Left ventricle myocardium superior (tissue), 1 donor: ENCODE measurements around the gene PANX2. TPM values are rescaled to one million over a fixed set of nuclear protein-coding genes. Genes with fewer than 3 reads are reported as not detected.

Source experiments
- ATAC-seq: fragments of 200-7000 bp; cut with Tn5 transposase; one replicate; pipeline ENCODE4 v1.9.1; 2020; ENCODE audit warnings: mild to moderate bottlenecking, moderate library complexity
- DNase-seq: peaks from one replicate; pipeline ENCODE4 v3.0.0-alpha.2; 2020
- intact Hi-C: fragments of 100-400 bp; cut with micrococcal nuclease; formaldehyde crosslinking; loops from one replicate; pipeline ENCODE4 v1.11.0; 2022
- total RNA-seq: library from RNA; stranded (reverse); fragmentation: NEBNext Ultra II Directional; extraction: Animal tissue kit (Norgen Biotek cat#: 25700); gene quantifications from one replicate; pipeline ENCODE4 v1.2.1, GENCODE V29; 2021
- donor health status: DM: no; HTN: yes; CAD: no; lungs with severe emphysema.

PANX2 gene
- total RNA-seq, 1 donor from 2014 or later: 0.40 TPM

DNA sequence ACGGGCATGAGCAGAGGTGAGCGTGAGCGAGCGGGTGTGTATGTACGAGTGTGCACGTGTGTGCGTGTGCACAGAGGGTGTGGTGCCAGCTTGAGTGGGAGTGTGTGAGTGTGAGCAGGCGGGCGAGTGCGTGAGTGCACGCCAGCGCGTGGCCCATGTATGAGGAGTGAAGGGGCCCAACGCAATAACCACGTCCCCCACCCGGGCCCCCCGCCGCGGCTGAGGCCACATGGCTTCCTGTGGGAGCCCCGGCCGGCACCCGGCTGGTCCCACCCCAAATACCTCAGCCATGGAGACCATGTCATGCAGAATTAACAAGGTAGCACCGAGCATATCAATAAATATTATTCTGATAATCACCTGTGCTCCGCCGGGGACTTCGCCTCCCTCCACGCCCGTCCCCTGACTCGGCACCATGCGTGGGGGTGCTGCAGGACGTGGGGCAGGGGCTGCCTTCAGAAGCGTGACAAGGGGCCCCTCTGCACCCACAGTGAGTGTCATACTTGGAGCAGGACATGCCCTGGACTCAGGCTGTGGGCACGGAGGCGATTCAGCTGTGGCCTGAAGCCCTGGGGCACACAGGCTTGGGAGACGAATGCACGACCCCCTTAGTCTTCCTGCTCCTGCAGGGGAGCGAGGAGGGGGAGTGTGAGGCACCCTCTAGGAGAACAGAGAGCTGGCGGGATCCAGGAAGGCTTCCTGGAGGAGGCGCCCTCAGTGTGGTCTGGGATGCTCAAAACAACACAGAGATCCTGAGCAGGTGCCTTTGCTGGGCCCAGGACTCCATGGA is 9.6 kb downstream of the PANX2 start:
- intact Hi-C loops: no loop called here
- ATAC-seq (no peak), DNase-seq (peak; percentile 19)

GRCh38 chr22:50180727-50181521 is 10.4 kb downstream of the PANX2 start:
- intact Hi-C loops: no loop called here
- ATAC-seq (no peak), DNase-seq (peak; percentile 29)

- peak; percentile 47 for DNase-seq
- intact Hi-C loops: no loop called here
- peak; percentile 4 for ATAC-seq
These were observed 11.9 kb downstream of the PANX2 start for GRCh38 chr22:50182176-50183081.

- ATAC-seq (no peak), DNase-seq (peak; percentile 27)
- intact Hi-C loops: no loop called here
These were observed 12.8 kb downstream of the PANX2 start for GRCh38 chr22:50183141-50183971.

DNA sequence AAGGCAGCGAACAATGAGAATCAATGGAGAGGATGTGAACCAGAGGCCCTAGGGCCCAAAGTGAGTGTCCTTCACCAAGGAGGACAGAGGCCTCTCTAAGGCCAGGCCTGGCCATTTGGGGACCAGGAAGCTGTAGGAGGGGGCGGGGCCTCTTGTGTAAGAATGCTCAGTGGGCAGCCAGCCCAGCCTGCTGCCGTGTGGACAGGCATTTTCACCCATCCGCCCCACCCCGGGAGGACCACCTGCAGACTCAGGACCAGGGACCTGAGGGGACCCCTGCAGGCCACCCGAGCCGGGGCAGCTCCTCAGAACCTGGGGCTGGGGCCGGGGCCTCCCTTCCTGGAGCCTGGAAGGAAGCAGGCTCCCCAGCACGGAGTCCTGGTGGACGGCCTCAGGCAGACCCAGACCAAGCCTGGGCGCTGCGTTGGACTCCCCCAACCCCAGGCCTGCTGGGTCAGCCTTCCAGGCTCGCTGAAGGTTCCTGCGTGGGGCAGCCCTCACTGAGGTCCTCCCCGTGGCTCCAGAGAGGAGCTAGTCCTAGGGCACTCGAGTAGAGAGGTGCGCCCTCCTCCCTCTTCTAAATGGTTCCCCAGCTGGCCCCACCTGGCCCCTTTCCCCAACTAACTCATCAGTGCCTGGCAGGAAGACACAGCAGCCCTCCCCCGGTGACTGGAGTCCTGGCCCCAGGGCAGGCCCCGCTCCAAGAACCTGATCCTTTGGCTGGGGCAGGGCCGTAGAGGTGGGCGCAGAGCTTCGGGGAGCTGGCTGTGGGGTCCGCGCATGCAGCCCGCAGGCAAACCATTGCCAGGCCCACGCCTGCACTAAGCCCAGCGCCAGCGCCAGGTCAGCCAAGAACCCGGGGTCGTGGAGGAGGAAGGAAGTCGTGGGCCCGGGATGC is 13.7 kb downstream of the PANX2 start:
- ATAC-seq (peak; percentile 53), DNase-seq (peak; percentile 89)
- intact Hi-C loops: no loop called here

DNA sequence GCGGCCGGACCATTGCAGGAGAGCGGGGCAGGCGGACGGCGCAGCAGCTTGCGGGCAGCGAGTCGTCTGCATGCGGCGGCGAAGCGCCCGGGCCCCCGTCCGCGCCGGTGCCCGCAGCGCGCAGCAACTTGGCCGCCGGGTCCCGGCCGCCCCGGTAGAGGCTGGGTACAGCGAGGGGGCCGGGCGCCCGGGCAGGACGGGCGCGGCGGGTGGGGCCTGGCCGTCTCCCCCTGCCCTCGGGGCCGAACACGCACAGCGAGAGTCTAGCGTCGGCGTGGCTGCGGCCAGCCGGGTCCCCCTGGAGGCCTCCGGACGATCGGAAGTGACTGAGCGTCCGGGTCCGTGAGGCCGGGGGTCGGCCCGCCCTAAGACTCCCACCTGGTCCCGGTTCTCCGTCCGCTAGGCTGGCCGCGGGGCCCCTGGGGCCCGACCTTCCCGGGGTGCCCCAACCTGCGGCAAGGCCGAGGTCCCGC is 14.4 kb downstream of the PANX2 start:
- intact Hi-C loops: no loop called here
- DNase-seq: peak; percentile 52

GRCh38 chr22:50185375-50186087 is 15.0 kb downstream of the PANX2 start, which contains the start of gene TRABD:
Gene TRABD (plus strand): TSS chr22:50185913. CDS start chr22:50193061, 7,148 bp downstream.
- peak; percentile 94 for DNase-seq
- intact Hi-C loops: no loop called here
- ATAC-seq: peak; percentile 79

More for the DNA sequence above, 14.4 kb downstream of the PANX2 start:
- peak; percentile 3 for ATAC-seq

DNA sequence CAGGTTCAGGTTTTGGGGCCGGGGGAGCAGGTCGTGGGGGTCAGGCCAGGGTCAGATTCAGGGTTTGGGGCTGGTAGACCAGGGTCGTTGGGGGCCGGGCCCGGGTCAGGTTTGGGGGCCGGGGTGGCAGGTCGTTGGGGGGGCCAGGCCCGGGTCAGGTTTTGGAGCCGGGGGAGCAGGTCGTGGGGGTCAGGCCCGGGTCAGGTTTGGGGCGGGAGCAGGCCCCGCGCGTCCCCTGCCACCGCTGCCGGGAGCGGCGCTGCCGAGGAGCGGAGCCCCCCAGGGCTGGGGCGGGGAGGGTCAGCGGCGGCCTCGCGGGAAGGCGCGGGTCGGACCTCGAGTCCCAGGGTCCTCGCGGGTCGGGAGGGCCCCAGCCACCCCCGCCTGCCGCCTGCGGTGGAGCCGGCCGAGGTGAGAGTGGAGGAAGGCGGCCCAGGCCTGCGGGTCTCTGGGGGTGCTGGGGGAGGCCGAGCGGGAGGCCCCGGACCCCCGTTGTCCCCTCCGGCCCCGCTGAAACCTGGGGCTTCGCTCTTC is 15.7 kb downstream of the PANX2 start:
- intact Hi-C loops: no loop called here
- peak; percentile 48 for DNase-seq
- no peak for ATAC-seq

DNA sequence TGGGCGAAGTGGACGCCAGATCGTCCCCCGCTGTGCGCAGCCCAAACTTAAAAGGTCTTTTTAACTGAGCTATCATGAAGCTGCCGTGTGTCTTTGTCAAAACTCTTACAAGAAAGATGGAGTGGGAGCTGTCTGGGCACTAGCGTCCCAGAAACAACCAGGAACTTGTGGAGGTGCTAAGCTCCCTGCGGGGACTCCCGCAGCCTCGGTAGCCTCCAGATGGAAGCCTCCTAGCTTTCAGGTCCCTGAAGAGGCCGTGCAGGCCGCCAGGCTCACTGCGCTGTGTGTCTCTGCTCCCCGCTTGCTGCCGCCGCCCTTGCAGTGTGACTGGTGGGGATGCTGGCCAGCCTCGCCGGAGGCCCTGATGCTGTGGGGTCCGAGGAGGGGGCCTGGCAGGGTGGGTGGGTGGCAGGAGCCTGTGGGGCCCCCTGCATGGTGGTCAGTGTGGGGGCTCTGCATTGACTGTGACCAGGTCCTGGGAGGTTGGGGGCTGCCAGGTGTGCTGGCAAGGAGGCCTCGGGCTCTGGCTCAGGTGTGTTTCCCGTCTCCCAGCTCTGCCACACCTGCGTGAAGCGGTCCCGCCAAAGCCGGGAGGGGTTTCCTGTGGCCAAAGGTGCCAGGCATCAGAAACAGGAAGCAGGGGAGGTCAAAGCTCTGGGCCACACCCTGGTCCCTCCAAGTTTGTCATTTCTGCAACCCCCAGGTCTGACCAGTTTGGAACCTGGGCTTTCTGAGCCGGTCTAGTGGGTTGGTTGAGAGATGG is 16.4 kb downstream of the PANX2 start:
- intact Hi-C loops: no loop called here
- ATAC-seq (no peak), DNase-seq (peak; percentile 38)

DNA sequence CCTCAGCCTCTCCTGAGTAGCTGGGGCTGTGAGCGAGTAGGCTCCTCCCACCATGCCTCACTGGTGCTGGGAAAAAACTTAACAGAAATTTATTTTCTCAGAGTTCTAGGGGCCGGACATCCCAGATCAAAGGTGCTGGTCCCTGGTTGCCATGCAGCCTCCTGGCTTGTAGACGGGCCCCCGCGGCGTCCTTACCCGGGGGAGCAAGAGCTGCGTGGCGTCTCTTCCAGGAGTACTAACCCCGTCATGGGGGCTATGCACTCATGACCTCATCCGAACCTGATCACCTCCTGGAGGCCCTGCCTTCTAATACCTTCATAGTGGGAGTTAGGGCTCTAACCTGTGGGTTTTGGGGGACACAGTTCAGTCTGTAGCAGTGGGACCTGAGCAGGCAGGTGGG is 17.8 kb downstream of the PANX2 start:
- ATAC-seq (no peak), DNase-seq (peak; percentile 23)
- intact Hi-C loops: no loop called here

GRCh38 chr22:50189184-50189848 is 18.8 kb downstream of the PANX2 start:
- intact Hi-C loops: no loop called here
- DNase-seq (peak; percentile 64), ATAC-seq (no peak)

GRCh38 chr22:50189849-50190181 is 19.3 kb downstream of the PANX2 start:
- intact Hi-C loops: no loop called here
- ATAC-seq (peak; percentile 37), DNase-seq (peak; percentile 56)

GRCh38 chr22:50190182-50190940 is 19.8 kb downstream of the PANX2 start:
- ATAC-seq: peak; percentile 73
- intact Hi-C loops: no loop called here
- DNase-seq: peak; percentile 90

DNA sequence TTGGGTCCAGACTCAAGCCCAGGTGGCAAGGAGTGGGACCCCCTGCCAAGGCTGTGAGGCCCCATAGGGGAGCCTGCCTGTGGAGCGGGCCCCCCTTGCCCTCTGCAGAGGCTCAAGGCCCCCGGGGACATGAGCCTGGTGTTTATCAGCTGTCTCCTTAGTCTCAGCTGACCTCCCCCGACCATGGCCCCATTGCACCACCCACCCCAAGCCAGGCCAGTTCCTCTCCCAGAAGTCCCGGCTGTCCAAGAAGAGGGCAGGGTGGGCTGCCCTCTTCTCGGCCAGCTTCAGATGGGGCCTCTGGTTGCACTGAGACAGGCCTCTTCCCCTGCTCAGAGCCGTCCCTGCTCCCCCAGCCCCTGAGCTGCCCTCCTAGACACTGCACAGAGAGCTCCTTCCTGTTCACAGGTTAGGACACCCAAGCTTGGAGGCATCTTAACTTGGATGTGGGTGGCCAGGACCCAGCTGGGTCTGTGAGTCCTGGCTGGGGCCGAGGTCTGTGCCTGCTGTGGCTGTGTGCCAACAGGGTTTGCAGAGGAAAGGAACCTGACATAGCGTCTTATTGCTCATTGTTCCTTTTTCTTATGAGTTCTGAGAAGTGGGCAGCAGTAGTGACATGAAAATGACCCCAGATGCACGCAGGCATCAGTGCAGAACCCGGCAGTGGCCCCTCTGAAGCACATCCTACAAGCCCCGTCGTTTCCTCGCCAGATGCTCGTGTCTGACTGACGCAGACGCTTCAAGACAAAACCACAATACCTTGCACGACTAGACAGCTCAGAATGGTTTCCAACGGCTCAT is 20.6 kb downstream of the PANX2 start:
- intact Hi-C loops: no loop called here
- ATAC-seq (no peak), DNase-seq (peak; percentile 57)
